GM03348 (cell line): ENCODE results near the gene XRRA1.
"Not testable (repeated sequence)": the region's sequence is repeated elsewhere in the genome, so short reads cannot be mapped to it uniquely, and the experiment has no call there.

Experiments used
- DNase-seq: peaks from one replicate; pipeline ENCODE4 v3.0.0; 2012; ENCODE audit warnings: low spot score

The XRRA1 gene

DNA sequence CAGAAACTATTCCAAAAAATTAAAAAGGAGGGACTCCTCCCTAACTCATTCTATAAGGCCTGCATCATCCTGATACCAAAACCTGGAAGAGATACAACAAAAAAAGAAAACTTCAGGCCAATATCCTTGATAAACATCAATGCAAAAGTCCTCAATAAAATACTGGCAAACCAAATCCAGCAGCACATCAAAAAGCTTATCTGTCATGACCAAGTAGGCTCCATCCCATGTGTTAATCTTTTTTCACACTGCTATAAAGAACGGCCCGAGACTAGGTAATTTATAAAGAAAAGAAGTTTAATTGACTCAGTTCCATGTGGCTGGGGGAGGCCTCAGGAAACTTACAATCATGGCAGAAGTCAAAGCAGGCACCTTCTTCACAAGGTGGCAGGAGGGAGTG lies 123.3 kb downstream of the XRRA1 start:
- not testable (repeated sequence) for DNase-seq

DNA sequence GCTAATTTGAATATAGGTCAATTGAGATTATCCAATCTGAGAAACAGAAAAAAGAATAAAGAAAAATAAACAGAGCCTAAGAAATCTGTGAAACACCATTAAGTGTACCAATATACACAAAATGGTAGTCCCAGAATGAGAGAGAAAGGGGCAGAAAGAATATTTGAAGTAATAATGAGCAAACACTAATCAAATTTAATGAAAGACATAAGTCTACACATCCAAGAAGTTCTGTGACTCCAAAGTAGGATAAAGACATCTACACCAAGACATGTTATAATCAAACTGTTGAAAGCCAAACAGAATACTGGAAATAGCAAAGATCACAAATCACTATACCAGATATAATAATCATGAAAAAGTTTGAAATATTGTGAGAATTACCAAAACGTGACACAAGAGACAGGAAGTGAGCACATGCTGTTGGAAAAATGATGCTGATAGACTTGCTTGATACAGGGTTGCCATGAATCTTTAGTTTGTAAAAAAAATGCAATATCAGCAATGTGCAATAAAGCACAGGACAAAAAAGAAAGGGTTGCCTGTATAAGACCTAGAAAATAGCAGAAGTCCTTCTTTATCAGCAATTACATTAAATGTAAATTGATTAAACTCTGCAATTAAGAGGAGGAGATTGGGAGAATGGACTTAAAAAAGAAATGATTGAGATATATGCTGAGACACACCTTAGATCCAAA lies 124.5 kb downstream of the XRRA1 start:
- no peak for DNase-seq

DNA sequence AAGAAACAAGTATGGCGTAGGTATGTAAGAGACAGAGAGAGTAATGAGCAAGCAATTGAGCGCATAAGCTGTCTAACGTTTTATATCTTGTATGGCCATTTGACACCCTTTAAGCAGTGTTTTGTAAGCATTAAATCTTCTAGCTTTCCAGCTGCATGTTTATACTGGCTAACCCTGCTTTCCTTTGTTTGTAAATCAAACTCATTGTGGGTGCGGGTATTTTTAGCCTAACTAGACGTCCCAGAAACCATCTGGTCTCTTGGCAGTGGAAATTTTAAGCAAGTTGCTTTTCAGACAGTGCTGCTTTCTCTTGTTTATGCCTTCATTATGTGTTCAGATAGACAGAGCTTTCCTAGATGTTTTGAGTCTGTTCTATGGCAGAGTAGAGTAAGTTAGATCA lies 126.7 kb downstream of the XRRA1 start:
- peak; percentile 46 for DNase-seq

DNA sequence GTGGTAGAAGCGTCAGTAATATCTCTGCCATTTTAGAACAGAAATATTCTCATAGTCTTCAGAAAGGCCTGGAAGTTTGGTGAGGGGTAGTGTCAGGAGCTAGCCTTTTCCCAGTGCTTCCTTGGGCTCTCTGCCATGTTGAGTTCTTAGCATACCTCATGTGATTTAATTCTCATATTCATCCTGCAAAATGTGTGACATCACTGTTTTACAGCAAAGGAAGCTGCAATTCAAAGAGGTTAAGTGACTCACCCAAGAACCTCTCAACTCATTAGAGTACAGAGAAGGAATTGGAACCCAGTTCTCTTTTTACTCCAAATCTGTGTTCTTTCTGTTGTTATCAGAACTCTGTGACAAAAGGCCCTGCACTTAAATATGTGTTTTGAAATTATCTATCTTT lies 128.1 kb downstream of the XRRA1 start:
- peak; percentile 82 for DNase-seq

DNA sequence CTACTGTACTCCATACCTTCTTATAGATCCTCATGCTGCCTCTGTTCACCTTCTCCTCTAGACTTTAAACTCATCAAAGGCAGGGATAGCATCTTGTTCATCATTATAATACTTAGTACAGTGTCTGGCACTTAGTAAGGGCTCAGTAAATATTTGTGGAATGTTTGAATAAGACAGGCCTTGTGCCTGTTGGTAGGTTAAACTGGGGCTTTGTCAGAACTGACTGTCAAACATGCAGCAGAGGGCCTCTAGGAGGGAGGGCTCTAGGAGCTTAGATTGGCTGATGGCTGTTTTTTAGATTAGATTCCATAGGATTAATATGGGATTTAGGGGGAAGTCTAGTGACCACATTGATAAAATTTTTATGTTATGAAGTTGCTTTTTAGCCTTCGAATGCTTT lies 129.5 kb downstream of the XRRA1 start:
- no peak for DNase-seq

DNA sequence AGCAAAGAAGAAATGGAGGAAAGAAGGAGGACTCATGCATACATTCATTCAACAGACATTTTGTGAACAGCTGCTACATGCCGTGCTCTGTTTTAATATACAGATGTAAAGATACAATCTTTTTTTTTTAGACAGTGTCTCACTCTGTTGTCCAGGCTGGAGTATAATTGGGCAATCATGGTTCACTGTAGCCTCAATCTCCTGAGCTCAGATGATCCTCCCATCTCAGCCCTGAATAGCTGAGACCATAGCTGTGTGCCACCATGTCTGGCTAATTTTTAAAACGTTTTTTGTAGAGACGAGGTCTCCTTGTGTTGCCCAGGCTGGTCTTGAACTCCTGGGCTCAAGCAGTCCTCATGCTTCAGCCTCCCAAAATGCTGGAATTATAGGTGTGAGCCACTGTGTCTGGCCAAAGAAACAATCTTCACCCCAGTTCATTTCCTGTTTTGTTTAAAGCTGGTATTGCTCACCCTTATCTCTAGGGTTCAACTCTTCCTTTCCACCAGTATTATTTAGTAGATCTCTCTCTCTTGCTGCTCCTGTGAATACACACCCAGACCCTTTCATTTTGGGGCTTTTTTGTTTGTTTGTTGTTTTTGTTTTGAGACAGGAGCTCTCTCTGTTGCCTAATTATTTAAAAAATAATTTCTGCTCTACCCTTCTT lies 130.5 kb downstream of the XRRA1 start:
- no peak for DNase-seq

DNA sequence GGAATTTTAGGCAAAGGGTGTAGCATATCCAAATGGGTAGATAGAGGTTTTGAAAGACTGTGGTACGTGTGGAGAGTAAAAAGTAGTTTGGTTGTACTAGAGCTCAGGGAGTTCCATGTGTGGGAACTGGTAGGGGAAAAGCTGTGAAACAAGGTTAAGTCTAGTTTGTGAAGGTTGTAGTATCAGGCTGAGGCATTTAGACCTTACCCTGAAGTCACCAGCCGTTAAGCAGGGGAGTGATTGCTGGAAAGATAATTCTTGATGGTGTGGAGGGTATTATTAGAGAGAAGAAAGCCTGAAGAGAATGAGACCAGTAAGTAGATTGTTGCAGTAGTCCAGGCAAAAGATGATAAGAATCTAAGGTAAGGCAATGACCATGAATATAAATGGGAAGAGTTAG lies 132.2 kb downstream of the XRRA1 start:
- no peak for DNase-seq

DNA sequence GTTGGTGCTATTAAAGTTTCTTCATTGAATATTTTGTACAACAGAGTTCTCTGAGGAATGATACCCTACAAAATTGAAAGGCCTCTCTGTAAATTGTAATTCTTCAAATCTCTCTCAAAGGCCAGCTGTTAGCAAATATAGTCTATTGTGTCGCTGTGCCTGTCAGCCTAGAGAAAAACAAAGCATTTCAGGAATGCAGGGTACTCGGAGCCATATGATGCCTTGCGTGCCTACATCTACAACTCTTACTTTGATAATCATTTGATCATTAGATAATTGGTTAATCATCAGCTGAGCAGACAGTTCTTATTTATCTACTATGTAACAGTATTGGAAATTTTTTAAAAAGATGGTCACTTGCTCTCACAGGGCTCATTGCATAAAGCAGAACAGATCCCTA lies 132.9 kb downstream of the XRRA1 start:
- DNase-seq: no peak

DNA sequence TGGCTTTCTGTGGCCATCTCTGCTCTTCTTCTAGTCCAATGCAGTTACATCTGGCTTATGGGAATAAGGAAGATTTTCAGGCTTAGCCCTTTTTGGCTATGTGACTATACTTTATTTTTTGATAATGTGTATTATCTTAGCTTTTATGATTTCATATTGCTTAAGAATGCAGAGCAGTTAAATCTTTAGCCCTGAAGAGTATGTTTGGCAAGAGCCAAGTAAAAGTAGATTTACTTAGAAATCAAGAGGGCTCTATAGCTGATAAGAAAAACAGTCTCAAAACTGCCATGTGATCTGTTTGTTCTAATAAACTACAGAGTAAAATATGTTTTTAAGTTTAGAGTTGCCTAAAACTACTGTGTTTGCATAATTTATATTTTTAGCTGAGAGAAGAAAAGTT lies 139.1 kb downstream of the XRRA1 start:
- no peak for DNase-seq

DNA sequence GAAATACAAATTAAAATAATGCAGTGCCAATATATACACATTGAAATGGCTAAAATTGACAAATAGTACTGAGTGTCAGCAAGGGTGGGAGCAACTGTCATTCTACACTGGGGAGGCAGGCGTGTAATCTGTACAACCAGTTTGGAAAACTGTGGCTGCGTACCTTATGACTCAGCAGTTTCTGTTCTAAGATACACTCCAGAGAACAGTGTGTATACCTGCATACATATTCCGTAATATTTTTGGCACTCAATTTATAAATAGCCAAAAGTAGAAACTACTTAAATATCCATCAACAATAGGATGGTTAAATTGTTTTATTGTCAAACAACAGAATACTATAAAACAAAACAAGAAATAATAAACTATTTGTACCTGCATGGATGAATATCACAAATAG lies 142.6 kb downstream of the XRRA1 start:
- no peak for DNase-seq

DNA sequence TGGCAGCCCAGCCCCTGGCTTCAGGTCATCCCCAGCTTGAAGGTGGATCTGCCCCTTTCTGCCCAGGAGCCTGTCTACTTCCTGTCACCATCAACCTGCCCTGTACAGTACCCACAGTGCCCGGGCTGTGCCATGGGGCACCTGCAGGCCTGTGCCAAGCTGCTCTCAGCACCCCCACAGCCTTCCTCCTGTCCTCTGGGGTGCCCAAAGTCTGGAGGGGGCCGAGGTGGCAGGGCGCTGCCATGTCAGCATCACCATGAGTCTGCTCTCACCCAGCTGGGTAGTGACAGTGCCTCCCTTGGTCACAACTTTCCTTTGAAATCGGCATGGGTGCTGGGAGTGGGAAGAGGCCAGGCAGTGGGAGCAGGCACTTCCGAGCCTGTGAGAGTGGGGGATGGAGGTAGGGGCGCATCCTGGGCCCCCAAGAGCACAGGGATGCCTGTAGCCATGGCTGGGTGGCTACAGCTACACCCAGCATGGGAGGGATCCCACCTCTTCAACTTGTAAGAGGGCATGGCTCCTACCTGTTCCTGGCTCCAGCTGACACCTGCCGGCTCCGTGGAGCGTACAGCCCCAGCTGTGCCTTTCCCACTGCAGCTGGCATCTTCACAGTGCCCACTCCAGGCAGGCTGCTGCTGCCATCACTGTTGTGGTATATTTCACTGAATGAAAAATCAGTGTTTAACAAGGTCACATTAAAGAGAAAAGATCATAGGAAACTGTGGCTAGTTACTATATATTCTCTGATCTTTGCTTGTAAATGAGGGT lies 157.4 kb downstream of the XRRA1 start:
- no peak for DNase-seq
